H9 (cell line): ENCODE results near the gene ARHGAP8. TPM values are rescaled to one million over a fixed set of nuclear protein-coding genes. Genes with fewer than 3 reads are reported as not detected.

Experiments
- DNase-seq: peaks from one replicate; pipeline ENCODE4 v3.0.0-alpha.2; 2017
- H2AFZ ChIP-seq: one replicate; pipeline ENCODE4 v1.6.1; 2013; ENCODE audit warnings: mild to moderate bottlenecking, low read length, control low read depth, moderate library complexity
- H2AK5ac ChIP-seq: 2 replicates; pipeline ENCODE4 v1.6.1; 2013; ENCODE audit warnings: low read length, control low read depth, mixed read lengths; ENCODE audit not compliant: insufficient read length
- H2BK120ac ChIP-seq: one replicate; pipeline ENCODE4 v1.6.1; 2013; ENCODE audit warnings: low read depth, mild to moderate bottlenecking, low read length, control low read depth, inconsistent platforms; ENCODE audit not compliant: poor library complexity, severe bottlenecking
- H2BK12ac ChIP-seq: 2 replicates; pipeline ENCODE4 v1.6.1; 2013; ENCODE audit warnings: low read length, control low read depth, mixed read lengths, low read depth; ENCODE audit not compliant: insufficient read length
- H2BK15ac ChIP-seq: 2 replicates; pipeline ENCODE4 v1.6.1; 2013; ENCODE audit warnings: low read depth, low read length, control low read depth
- H2BK20ac ChIP-seq: one replicate; pipeline ENCODE4 v1.6.1; 2013; ENCODE audit warnings: low read depth, mild to moderate bottlenecking, low read length, control low read depth, inconsistent platforms; ENCODE audit not compliant: poor library complexity, severe bottlenecking
- H2BK5ac ChIP-seq: 2 replicates; pipeline ENCODE4 v1.6.1; 2013; ENCODE audit warnings: low read length, control low read depth, mixed read lengths; ENCODE audit not compliant: insufficient read length
- H3K14ac ChIP-seq: 2 replicates; pipeline ENCODE4 v1.6.1; 2013; ENCODE audit warnings: low read length, control low read depth; ENCODE audit not compliant: insufficient read depth
- H3K18ac ChIP-seq: 2 replicates; pipeline ENCODE4 v1.6.1; 2013; ENCODE audit warnings: low read depth, mild to moderate bottlenecking, mixed read lengths, low read length, control low read depth; ENCODE audit not compliant: insufficient read length
- H3K23ac ChIP-seq: 2 replicates; pipeline ENCODE4 v1.6.1; 2013; ENCODE audit warnings: low read length, control low read depth, mixed read lengths, low read depth; ENCODE audit not compliant: insufficient read length
- H3K23me2 ChIP-seq: 2 replicates; pipeline ENCODE4 v1.6.1; 2013; ENCODE audit warnings: low read depth, mild to moderate bottlenecking, mixed read lengths, low read length, control low read depth; ENCODE audit not compliant: insufficient read length, poor library complexity, severe bottlenecking
- H3K27ac ChIP-seq: 2 replicates; pipeline ENCODE4 v1.5.1; 2013; ENCODE audit warnings: low read length, control low read depth, mixed read lengths, low read depth; ENCODE audit not compliant: insufficient read length
- H3K27me3 ChIP-seq: 2 replicates; pipeline ENCODE4 v1.6.1; 2013; ENCODE audit warnings: low read length, control low read depth, inconsistent platforms; ENCODE audit not compliant: insufficient read depth
- H3K4ac ChIP-seq: 2 replicates; pipeline ENCODE4 v1.6.1; 2013; ENCODE audit warnings: low read depth, mild to moderate bottlenecking, control low read depth, inconsistent platforms, low read length, moderate library complexity
- H3K4me1 ChIP-seq: 2 replicates; pipeline ENCODE4 v1.6.1; 2013; ENCODE audit warnings: low read length, control low read depth, inconsistent platforms; ENCODE audit not compliant: insufficient read depth
- H3K4me2 ChIP-seq: 2 replicates; pipeline ENCODE4 v1.6.1; 2013; ENCODE audit warnings: low read length, control low read depth, mixed read lengths; ENCODE audit not compliant: insufficient read length, insufficient read depth
- H3K56ac ChIP-seq: 2 replicates; pipeline ENCODE4 v1.6.1; 2013; ENCODE audit warnings: low read depth, mild to moderate bottlenecking, mixed read lengths, low read length, control low read depth; ENCODE audit not compliant: insufficient read length
- H3K79me1 ChIP-seq: 2 replicates; pipeline ENCODE4 v1.6.1; 2013; ENCODE audit warnings: low read depth, mild to moderate bottlenecking, moderate library complexity, low read length, control low read depth, inconsistent platforms; ENCODE audit not compliant: insufficient read depth, poor library complexity, severe bottlenecking
- H3K79me2 ChIP-seq: 2 replicates; pipeline ENCODE4 v1.6.1; 2013; ENCODE audit warnings: low read length, control low read depth, inconsistent platforms; ENCODE audit not compliant: insufficient read depth
- H3K9ac ChIP-seq: 2 replicates; pipeline ENCODE4 v1.6.1; 2013; ENCODE audit warnings: low read length, control low read depth, mixed read lengths; ENCODE audit not compliant: insufficient read length; ENCODE audit errors: extremely low read depth
- H3K9me3 ChIP-seq: one replicate; pipeline ENCODE4 v1.6.1; 2013; ENCODE audit warnings: low read depth, low read length, inconsistent platforms; ENCODE audit not compliant: control insufficient read depth
- H3T11ph ChIP-seq: one replicate; pipeline ENCODE4 v1.6.1; 2013; ENCODE audit warnings: mild to moderate bottlenecking, low read length, control low read depth, inconsistent platforms
- H4K20me1 ChIP-seq: one replicate; pipeline ENCODE4 v1.6.1; 2013; ENCODE audit not compliant: control insufficient read depth, insufficient read length, insufficient read depth
- H4K5ac ChIP-seq: 2 replicates; pipeline ENCODE4 v1.6.1; 2013; ENCODE audit warnings: low read depth, mild to moderate bottlenecking, mixed read lengths, low read length, control low read depth; ENCODE audit not compliant: insufficient read length
- H4K8ac ChIP-seq: replicated peaks from 2 replicates; pipeline ENCODE4 v1.6.1; 2013; ENCODE audit warnings: low read length, control low read depth, mixed read lengths, low read depth; ENCODE audit not compliant: insufficient read length
- H4K91ac ChIP-seq: 2 replicates; pipeline ENCODE4 v1.6.1; 2013; ENCODE audit warnings: low read depth, mild to moderate bottlenecking, moderate library complexity, mixed read lengths, low read length, control low read depth; ENCODE audit not compliant: insufficient read length
- H3K27ac Mint-ChIP-seq, 3 experiments: 2 replicates in 2 of 3; 3 replicates in 1 of 3; pipeline ENCODE4 v1.8.0; 2020 to 2021; ENCODE audit warnings: mixed read lengths in 3 of 3, mild to moderate bottlenecking in 1 of 3, moderate library complexity in 1 of 3
- H3K27me3 Mint-ChIP-seq: 2 replicates; pipeline ENCODE4 v1.8.0; 2021; ENCODE audit warnings: low read depth, mild to moderate bottlenecking, moderate library complexity, mixed read lengths
- H3K36me3 Mint-ChIP-seq, 3 experiments: 2 replicates in 2 of 3; 3 replicates in 1 of 3; pipeline ENCODE4 v1.8.0; 2020 to 2021; ENCODE audit warnings: low read depth in 3 of 3, mixed read lengths in 3 of 3; ENCODE audit not compliant: insufficient read depth in 1 of 3
- H3K4me1 Mint-ChIP-seq, 2 experiments: 2 replicates each; pipeline ENCODE4 v1.8.0; 2020; ENCODE audit warnings: mixed read lengths in 2 of 2
- H3K4me3 Mint-ChIP-seq, 2 experiments: 2 replicates in 1 of 2; 3 replicates in 1 of 2; pipeline ENCODE4 v1.8.0; 2020 to 2021; ENCODE audit warnings: mild to moderate bottlenecking in 2 of 2, mixed read lengths in 2 of 2, moderate library complexity in 1 of 2
- H3K9me3 Mint-ChIP-seq, 2 experiments: 2 replicates in 1 of 2; 3 replicates in 1 of 2; pipeline ENCODE4 v1.8.0; 2020; ENCODE audit warnings: mild to moderate bottlenecking in 2 of 2, mixed read lengths in 2 of 2, moderate library complexity in 1 of 2
- WGBS: extraction: QIAGEN DNeasy Blood & Tissue Kit; methylation state at CpG from one replicate; pipeline ENCODE4 v1.1.7; 2013; ENCODE audit warnings: missing lambda C conversion rate, low lambda C conversion rate, mixed read lengths; ENCODE audit not compliant: insufficient read length; ENCODE audit errors: extremely low coverage; 5-methylcytosine and 5-hydroxymethylcytosine counted together
- total RNA-seq: library from RNA; stranded (reverse); gene quantifications from 2 replicates; pipeline ENCODE4 v1.2.1, GENCODE V29; 2021
- TF ChIP-seq, protein P1 (sequence below): fragments of 200-600 bp; sonication (generic); conservative IDR thresholded peaks from 3 replicates; pipeline ENCODE4 v1.8.0; 2021; ENCODE audit warnings: antibody characterized with exemption, mild to moderate bottlenecking

ARHGAP8 gene
- total RNA-seq, 1 experiment from 2014 or later: 35.4 TPM

DNA sequence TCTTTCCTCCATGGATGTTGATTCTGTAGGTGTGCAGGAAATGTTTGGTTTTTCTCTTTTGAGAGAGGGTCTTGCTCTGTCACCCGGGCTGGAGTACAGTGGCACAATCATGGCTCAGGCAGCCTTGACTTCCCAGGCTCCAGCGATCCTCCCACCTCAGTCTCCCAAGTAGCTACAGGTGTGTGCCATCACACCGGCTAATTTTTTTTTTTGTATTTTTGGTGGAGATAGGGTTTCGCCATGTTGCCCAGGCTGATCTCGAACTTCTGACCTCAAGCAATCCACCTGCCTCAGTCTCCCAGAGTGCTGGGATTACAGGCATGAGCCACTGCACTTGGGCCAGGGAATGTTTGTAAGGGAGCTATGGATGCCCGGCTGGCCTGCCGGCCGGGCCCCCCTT, 45.9 kb upstream of the ARHGAP8 start:
- no peak overlapping the region for H3K14ac ChIP-seq
- no peak overlapping the region for H2BK20ac ChIP-seq
- no CpG with 5 or more reads among the region's 8 CpGs for WGBS
- peaks cover 4% of the 10 kb centered on the region; the same call in 1 of the 2 replicates for H3K27me3 ChIP-seq
- no peak overlapping the region for H2BK15ac ChIP-seq
- Mint-ChIP-seq H3K36me3 (peaks cover 0 to 4% (median 3%) of the 10 kb centered on the region in 3 experiments; a peak in 2 of 7 replicates), H3K4me1 (peaks cover 14 to 38% of the 10 kb centered on the region in 2 experiments), H3K27ac (peak overlapping the region in 1 of 3 experiments; percentile 57; a peak in 2 of 7 replicates), H3K27me3 (peaks cover 34% of the 10 kb centered on the region), H3K4me3 (no peak overlapping the region), H3K9me3 (no peaks in the 10 kb centered on the region)
- H2BK5ac ChIP-seq: no peak overlapping the region
- H2AFZ ChIP-seq: no peak overlapping the region
- no peaks in the 10 kb centered on the region for H3K79me1 ChIP-seq
- H3K27ac ChIP-seq: no peak overlapping the region
- no peak overlapping the region for H3K23ac ChIP-seq
- no peaks in the 10 kb centered on the region for H3K4me1 ChIP-seq
- H4K20me1 ChIP-seq: peaks cover 3% of the 10 kb centered on the region
- TF ChIP-seq, protein P1, sequence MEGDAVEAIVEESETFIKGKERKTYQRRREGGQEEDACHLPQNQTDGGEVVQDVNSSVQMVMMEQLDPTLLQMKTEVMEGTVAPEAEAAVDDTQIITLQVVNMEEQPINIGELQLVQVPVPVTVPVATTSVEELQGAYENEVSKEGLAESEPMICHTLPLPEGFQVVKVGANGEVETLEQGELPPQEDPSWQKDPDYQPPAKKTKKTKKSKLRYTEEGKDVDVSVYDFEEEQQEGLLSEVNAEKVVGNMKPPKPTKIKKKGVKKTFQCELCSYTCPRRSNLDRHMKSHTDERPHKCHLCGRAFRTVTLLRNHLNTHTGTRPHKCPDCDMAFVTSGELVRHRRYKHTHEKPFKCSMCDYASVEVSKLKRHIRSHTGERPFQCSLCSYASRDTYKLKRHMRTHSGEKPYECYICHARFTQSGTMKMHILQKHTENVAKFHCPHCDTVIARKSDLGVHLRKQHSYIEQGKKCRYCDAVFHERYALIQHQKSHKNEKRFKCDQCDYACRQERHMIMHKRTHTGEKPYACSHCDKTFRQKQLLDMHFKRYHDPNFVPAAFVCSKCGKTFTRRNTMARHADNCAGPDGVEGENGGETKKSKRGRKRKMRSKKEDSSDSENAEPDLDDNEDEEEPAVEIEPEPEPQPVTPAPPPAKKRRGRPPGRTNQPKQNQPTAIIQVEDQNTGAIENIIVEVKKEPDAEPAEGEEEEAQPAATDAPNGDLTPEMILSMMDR: no peak
- H2BK12ac ChIP-seq: no peak overlapping the region
- no peak overlapping the region for H3T11ph ChIP-seq
- no peaks in the 10 kb centered on the region for H3K9me3 ChIP-seq
- no peak overlapping the region for H3K18ac ChIP-seq
- H4K5ac ChIP-seq: no peak overlapping the region
- H4K8ac ChIP-seq: no peak overlapping the region
- H3K4me2 ChIP-seq: no peak overlapping the region
- no peak overlapping the region for H2BK120ac ChIP-seq
- no peak overlapping the region for H2AK5ac ChIP-seq
- H3K79me2 ChIP-seq: no peaks in the 10 kb centered on the region
- H3K56ac ChIP-seq: no peak overlapping the region
- H3K23me2 ChIP-seq: peaks cover 3% of the 10 kb centered on the region
- H3K4ac ChIP-seq: no peak overlapping the region
- no peak for DNase-seq
- no peak overlapping the region for H4K91ac ChIP-seq
- H3K9ac ChIP-seq: no peak overlapping the region
